NOMO-1 treated with dmso at 0.1 percent for 144 hours (cell line): Measurements from ENCODE around the gene GNAT1.

Experiments
- DNase-seq: peaks from one replicate; lab custom pipeline; 2025; ENCODE audit not compliant: unreplicated experiment; lab: John Stamatoyannopoulos, UW

Gene GNAT1

DNA sequence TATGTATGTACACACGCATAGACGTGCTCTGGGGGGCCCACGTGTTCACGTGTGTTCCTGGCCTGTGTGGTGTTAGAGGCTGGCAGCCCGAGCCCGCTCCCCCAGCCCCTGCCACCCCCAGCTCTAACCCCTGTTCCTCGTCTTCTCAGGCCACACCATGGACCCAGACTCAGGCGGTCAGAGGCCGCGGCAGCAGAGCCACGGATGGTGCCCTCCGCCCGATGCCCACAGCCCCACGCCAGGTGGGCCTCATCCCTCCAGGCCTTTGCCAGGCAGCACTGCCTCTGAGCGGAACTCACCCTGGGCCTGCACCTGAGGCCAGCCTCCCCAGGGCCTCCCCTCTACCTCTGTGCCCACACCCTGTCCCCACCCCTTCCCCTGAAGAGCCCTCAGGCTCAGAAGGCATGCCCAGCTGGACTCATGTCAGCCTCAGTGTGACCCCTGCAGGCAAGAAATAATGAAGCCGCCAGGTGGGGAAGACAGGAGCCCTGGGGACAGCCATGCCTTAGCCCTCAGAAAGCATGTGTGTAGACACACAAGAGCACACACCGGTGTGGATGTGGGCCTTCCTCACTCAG, 16.4 kb upstream of the GNAT1 start:
- no peak for DNase-seq

GRCh38 chr3:50177346-50177745, 14.1 kb upstream of the GNAT1 start:
- DNase-seq, result no peak

- no peak for DNase-seq
These were observed 11.7 kb upstream of the GNAT1 start for GRCh38 chr3:50179710-50180109.

DNA sequence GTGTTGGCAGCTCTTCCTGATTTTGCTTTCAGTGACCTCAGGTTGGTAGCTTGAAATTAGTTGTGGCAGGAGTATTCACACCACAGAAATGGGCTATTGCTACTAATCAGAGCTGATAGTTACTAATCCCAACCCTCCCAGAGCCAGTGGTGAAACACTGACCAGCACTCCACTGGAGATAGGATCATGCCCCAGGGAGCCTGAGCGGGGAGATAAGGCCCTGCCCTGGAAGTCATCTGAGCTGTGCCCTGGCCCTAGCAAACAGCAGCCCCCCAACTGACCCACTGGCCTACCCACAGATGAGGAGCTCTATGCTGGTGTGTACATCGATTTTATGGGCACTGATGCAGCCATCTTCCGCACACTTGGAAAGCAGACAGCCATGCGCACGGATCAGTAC, 9.4 kb upstream of the GNAT1 start:
- DNase-seq, result no peak

DNA sequence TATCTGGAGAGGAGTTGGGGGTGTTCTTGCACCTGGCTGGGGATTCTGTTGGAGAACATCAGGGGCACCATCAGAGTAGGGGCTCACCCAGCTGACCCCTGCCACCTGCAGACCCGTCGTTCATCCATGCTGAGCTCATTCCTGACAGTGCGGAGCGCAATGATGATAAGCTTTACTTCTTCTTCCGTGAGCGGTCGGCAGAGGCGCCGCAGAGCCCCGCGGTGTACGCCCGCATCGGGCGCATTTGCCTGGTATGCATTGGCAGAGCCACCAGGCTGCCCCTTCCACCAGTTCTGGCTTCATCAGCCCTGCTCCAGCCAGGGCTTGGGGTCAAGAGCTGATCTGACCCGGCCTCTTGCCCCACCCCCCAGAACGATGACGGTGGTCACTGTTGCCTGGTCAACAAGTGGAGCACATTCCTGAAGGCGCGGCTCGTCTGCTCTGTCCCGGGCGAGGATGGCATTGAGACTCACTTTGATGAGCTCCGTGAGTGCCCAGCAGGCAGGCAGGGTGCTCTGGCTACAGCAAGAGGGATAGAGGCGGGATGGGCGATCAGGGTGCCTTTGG, 8.8 kb upstream of the GNAT1 start:
- no peak for DNase-seq

DNA sequence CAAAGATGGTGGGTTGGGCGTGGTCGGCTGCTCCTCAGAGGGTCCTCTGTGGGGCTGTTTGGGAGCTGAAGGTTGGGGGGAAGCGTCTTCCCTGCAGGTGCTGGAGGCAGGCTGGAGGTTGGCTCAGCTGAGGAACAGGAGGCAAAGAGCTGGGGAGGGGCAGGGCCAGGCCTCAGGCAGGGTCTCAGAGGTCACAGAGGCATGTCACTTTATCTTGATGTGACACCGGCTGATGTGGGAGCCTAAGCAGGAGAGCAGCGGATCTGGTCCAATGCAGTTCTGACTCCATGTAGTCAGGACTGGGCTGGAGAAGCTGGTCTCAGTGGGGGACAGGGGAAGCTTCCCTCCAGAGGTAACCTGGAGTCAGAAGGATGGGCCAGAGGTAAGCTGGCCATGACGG, 7.7 kb upstream of the GNAT1 start:
- DNase-seq, result no peak

DNA sequence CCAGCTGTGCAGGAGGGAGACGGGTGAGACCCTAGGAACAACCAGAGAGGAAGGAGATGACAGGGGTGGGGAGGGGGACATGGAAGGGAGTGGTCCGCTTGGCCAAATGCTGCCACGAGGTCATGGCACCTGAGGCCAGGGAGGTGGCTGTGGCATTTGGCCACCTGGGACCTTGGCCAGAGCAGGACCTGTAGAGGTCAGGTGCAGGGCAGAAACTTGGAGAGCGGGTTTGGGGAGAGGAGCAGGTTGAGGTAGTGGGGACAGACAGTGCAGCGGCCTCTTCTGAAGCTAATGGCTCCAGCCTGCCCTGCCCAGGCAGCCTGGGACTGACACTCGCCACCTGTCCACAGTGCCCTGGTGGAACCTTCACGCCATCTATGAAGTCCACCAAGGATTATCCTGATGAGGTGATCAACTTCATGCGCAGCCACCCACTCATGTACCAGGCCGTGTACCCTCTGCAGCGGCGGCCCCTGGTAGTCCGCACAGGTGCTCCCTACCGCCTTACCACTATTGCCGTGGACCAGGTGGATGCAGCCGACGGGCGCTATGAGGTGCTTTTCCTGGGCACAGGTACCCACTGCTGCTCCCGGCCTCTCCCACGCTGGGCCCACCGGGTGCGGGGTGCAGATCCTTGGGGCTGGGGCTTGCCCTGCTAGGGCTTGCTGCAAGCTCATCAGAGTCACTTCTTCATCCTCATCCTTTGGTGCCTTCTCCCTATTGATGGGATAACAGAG, 7.0 kb upstream of the GNAT1 start:
- DNase-seq, result no peak

DNA sequence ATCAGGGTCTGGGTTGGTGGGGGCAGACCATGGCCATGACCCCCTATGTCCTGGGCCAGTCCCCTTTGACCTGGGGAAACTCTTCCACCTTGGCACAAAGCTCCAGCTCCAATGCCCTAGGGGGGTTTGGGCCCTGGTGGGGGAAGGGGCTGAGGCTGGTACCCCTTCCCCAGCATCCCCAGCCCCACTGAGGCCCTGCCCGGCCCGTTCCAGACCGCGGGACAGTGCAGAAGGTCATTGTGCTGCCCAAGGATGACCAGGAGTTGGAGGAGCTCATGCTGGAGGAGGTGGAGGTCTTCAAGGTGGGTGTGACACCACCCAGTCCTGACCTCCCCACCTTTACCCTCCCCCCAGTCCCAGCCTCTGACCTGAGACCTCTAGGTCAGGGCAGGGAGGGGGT, 6.2 kb upstream of the GNAT1 start:
- no peak for DNase-seq

- no peak for DNase-seq
These were observed 5.3 kb upstream of the GNAT1 start for GRCh38 chr3:50186096-50186495.

DNA sequence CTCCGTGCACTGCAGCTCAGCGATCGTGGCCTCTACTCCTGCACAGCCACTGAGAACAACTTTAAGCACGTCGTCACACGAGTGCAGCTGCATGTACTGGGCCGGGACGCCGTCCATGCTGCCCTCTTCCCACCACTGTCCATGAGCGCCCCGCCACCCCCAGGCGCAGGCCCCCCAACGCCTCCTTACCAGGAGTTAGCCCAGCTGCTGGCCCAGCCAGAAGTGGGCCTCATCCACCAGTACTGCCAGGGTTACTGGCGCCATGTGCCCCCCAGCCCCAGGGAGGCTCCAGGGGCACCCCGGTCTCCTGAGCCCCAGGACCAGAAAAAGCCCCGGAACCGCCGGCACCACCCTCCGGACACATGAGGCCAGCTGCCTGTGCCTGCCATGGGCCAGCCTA, 3.7 kb upstream of the GNAT1 start:
- DNase-seq, result no peak

- peak; percentile 36 for DNase-seq
These were observed 2.1 kb upstream of the GNAT1 start for GRCh38 chr3:50189274-50189673.

- no peak for DNase-seq
These were observed 1.4 kb upstream of the GNAT1 start for GRCh38 chr3:50189989-50190388.

DNA sequence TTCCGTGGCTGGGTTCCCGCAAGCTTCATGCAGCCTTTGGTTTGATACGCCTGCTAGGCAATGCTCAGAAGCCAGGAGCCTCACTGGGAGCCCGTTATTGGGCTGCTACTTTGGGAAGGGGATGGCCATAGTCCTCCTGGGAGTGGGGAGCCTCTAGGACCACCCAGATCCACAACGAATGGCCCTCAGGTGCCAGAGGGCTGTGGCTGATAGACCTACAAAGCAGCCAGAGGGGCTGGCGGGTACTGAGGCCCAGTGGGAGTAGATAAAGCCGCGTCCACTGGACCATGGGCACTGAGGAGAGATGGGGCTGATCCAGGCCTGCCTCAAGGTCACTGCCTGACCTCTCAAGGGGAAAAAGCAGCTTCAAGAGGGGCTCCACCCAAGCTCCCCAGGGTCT, 714 bp downstream of the GNAT1 start:
- DNase-seq, result no peak

DNA sequence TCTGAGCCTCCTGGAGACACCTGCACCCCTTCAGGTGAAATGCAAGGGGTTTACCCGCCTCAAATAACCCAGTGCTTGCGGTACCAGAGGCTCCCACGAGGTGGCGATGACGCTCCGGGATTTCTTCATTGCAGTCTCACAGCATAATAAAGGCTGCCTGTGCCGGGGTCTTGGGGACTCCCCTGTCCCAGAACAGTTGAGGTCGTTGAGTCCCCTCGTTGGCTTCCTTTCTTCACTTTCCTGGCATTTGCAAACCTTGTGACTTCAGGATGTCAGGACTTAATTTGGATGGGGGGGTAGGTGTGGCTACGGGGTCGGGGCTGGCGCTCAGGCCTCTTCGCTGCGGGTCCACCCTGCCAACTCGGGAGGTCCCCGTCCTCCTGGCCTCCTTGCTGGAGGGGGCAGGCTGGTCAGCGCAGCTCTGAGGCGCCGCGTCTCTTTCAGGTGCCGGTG, 1.3 kb downstream of the GNAT1 start:
- peak; percentile 5 for DNase-seq

- no peak for DNase-seq
These were observed 1.9 kb downstream of the GNAT1 start for GRCh38 chr3:50193286-50193685.

DNA sequence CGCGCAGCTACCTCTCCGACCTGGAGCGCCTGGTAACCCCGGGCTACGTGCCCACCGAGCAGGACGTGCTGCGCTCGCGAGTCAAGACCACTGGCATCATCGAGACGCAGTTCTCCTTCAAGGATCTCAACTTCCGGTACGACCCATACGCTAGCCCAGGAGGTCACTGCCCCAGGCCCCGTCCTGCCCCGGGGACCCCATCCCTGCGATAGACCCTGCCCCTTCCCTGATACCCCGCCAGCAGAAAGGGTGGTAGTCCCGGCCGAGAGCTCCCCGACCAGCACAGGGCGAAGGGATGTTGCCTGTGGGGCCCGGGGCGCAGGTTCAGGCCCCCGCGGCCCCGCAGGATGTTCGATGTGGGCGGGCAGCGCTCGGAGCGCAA, 2.3 kb downstream of the GNAT1 start:
- no peak for DNase-seq

- DNase-seq, result no peak
These were observed 2.9 kb downstream of the GNAT1 start for GRCh38 chr3:50194128-50194902.

DNA sequence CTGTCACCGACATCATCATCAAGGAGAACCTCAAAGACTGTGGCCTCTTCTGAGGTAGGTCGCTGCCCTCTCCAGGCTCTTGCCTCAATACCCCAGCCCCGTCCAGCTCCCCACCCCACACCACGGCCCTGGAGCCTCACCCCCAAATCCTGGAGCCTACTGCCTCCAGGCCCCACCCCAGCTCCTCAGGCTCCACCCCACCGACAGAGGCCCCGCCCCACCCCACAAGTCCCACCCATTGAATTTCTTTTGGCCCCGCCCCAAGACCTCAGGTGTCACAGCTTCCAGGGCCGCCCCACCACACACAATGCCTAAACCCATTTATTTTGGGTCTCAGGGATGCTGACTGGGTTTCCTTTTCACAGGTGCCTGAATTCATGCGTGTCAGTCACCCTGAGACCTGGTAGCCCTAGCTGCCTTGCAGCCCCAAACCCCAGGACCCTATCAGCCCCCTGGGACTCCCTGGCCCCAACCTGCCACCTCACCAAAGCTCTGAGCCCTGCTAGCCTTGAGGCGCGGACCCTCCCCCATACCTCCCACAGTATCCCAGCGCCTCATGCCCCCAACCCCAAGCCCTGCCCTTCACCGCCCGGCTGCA, 3.6 kb downstream of the GNAT1 start:
- DNase-seq, result no peak

- DNase-seq, result no peak
These were observed 4.3 kb downstream of the GNAT1 start for GRCh38 chr3:50195501-50196252.

DNA sequence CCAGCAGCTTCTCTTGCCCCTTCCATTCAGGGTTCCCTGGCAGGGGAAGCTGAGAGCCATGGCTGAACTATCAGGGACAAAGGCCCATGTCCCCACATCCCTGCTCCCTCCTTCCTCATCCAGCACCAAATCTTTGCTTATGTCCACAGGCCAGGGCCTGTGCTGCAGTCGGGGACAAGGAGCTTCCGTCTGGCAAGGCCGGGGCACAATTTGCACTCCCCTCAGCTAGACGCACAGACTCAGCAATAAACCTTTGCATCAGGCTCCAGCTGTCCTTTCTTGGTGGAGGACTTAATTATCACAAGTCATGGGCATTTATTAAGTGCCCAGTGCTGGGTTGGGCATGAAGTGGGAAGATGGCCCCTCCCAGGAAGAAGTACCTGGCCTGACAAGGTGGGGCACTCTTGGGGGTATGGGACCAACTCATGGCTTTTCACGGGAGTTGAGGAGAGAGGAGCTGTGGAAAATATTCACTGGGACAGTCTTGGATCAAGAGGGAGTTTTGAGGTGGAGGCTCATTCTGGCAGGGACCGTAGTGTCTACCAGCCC, 4.9 kb downstream of the GNAT1 start:
- no peak for DNase-seq
